MCF 10A (cell line): ENCODE results near the gene CLPTM1L. TPM values are rescaled to one million over a fixed set of nuclear protein-coding genes. Genes with fewer than 3 reads are reported as not detected.

Experiments used
- BruUV-seq: library from RNA; stranded (reverse); fragments of 400-500 nt; replicated peaks from 2 replicates; lab custom pipeline; 2021; lab: Mats Ljungman, UMichigan
- CTCF ChIA-PET: fragments of 300-600 bp; sonication (Branson Sonifier 250); formaldehyde crosslinking; extraction: SDS; loops from one replicate; lab custom pipeline; 2021; ENCODE audit warnings: antibody characterized with exemption, inconsistent platforms; lab: Yijun Ruan, JAX
- POLR2A ChIA-PET: fragments of 300-600, 350-650 bp; sonication (Branson Sonifier 250); formaldehyde crosslinking; extraction: SDS; loops from one replicate; lab custom pipeline; 2020; ENCODE audit warnings: antibody characterized with exemption, inconsistent platforms; lab: Yijun Ruan, JAX
- DNase-seq: peaks from one replicate; pipeline ENCODE4 v3.0.0-alpha.2; 2018; ENCODE audit not compliant: unreplicated experiment
- H3K27ac Mint-ChIP-seq: one replicate; pipeline ENCODE4 v1.8.0; 2022; ENCODE audit warnings: mild to moderate bottlenecking, low read depth, mixed read lengths; ENCODE audit not compliant: unreplicated experiment
- H3K27me3 Mint-ChIP-seq: one replicate; pipeline ENCODE4 v1.8.0; 2022; ENCODE audit warnings: mixed read lengths; ENCODE audit not compliant: insufficient read depth, unreplicated experiment
- H3K36me3 Mint-ChIP-seq: one replicate; pipeline ENCODE4 v1.8.0; 2022; ENCODE audit warnings: mild to moderate bottlenecking, moderate library complexity, mixed read lengths; ENCODE audit not compliant: insufficient read depth, unreplicated experiment
- H3K4me1 Mint-ChIP-seq: one replicate; pipeline ENCODE4 v1.8.0; 2022; ENCODE audit warnings: mixed read lengths; ENCODE audit not compliant: insufficient read depth, unreplicated experiment
- H3K4me3 Mint-ChIP-seq: one replicate; pipeline ENCODE4 v1.8.0; 2022; ENCODE audit warnings: mild to moderate bottlenecking, moderate library complexity, mixed read lengths; ENCODE audit not compliant: unreplicated experiment
- H3K9me3 Mint-ChIP-seq: one replicate; pipeline ENCODE4 v1.8.0; 2022; ENCODE audit warnings: mixed read lengths; ENCODE audit not compliant: unreplicated experiment
- CTCF ChIP-seq: fragments of 200-600 bp; IDR thresholded peaks from one replicate; pipeline ENCODE4 v1.8.0; 2022; ENCODE audit warnings: antibody characterized with exemption, mild to moderate bottlenecking; ENCODE audit not compliant: unreplicated experiment
- intact Hi-C: fragments of 100-400 bp; cut with micrococcal nuclease; formaldehyde crosslinking; loops from 2 replicates; pipeline ENCODE4 v1.14.1; 2022
- total RNA-seq: library from RNA; stranded (reverse); gene quantifications from 2 replicates; pipeline ENCODE4 v1.2.3, GENCODE V29; 2022

The CLPTM1L gene
- total RNA-seq, 1 experiment from 2014 or later, result 128 TPM

GRCh38 chr5:1385395-1386273 lies 40.7 kb upstream of the CLPTM1L start:
- TF ChIP-seq CTCF, result no peak
- no TSS peak for BruUV-seq
- POLR2A ChIA-PET, result interaction anchor here (0.8 kb wide), 1 partner anchor 253 kb away, joined by 3 read pairs; no protein-coding TSS in a partner anchor
- H3K9me3 Mint-ChIP-seq, result no peaks in the 10 kb centered on the region
- H3K36me3 Mint-ChIP-seq, result no peaks in the 10 kb centered on the region
- intact Hi-C loops, result no loop called here
- H3K4me1 Mint-ChIP-seq, result peaks cover 9% of the 10 kb centered on the region
- H3K4me3 Mint-ChIP-seq, result peak overlapping the region; percentile 75
- DNase-seq, result peak; percentile 37
- peaks cover 41% of the 10 kb centered on the region for H3K27me3 Mint-ChIP-seq
- no peak overlapping the region for H3K27ac Mint-ChIP-seq
- CTCF ChIA-PET, result interaction anchor here (0.9 kb wide), 1 partner anchor 212 kb away, joined by 3 read pairs; no protein-coding TSS in a partner anchor

- no peaks in the 10 kb centered on the region for H3K9me3 Mint-ChIP-seq
- H3K4me3 Mint-ChIP-seq, result no peak overlapping the region
- intact Hi-C loops, result no loop called here
- ChIA-PET POLR2A (no interaction called here), CTCF (interaction anchor here (0.8 to 0.9 kb wide), 2 partner anchors 211 to 479 kb away, joined by 3 read pairs; no protein-coding TSS in a partner anchor)
- H3K36me3 Mint-ChIP-seq, result no peaks in the 10 kb centered on the region
- BruUV-seq, result no TSS peak
- H3K4me1 Mint-ChIP-seq, result peaks cover 9% of the 10 kb centered on the region
- peaks cover 32% of the 10 kb centered on the region for H3K27me3 Mint-ChIP-seq
- TF ChIP-seq CTCF, result no peak
- DNase-seq, result no peak
- no peak overlapping the region for H3K27ac Mint-ChIP-seq
These were observed 39.6 kb upstream of the CLPTM1L start for GRCh38 chr5:1384521-1384920.

- no peak overlapping the region for H3K27ac Mint-ChIP-seq
- intact Hi-C loops, result no loop called here
- ChIA-PET CTCF (no interaction called here), POLR2A (no interaction called here)
- BruUV-seq, result no TSS peak
- H3K9me3 Mint-ChIP-seq, result no peaks in the 10 kb centered on the region
- peaks cover 9% of the 10 kb centered on the region for H3K4me1 Mint-ChIP-seq
- DNase-seq, result no peak
- peaks cover 26% of the 10 kb centered on the region for H3K27me3 Mint-ChIP-seq
- no peaks in the 10 kb centered on the region for H3K36me3 Mint-ChIP-seq
- H3K4me3 Mint-ChIP-seq, result no peak overlapping the region
- TF ChIP-seq CTCF, result no peak
These were observed 39.0 kb upstream of the CLPTM1L start for GRCh38 chr5:1383886-1384401.

GRCh38 chr5:1383344-1383743 lies 38.4 kb upstream of the CLPTM1L start:
- intact Hi-C loops, result no loop called here
- no peak for DNase-seq
- ChIA-PET POLR2A (no interaction called here), CTCF (no interaction called here)
- H3K4me1 Mint-ChIP-seq, result peaks cover 9% of the 10 kb centered on the region
- no TSS peak for BruUV-seq
- no peak for TF ChIP-seq CTCF
- no peaks in the 10 kb centered on the region for H3K9me3 Mint-ChIP-seq
- H3K27ac Mint-ChIP-seq, result no peak overlapping the region
- H3K36me3 Mint-ChIP-seq, result no peaks in the 10 kb centered on the region
- no peak overlapping the region for H3K4me3 Mint-ChIP-seq
- peaks cover 20% of the 10 kb centered on the region for H3K27me3 Mint-ChIP-seq
